ENCODE results near the gene DDX59.

DDX59 gene

GRCh38 chr1:200628223-200628881 is 41.4 kb downstream of the DDX59 start:
- peak; percentile 67 for DNase-seq

- no peak for DNase-seq
Measured at GRCh38 chr1:200627575-200628222, 42.0 kb downstream of the DDX59 start.

- no peak for DNase-seq
Measured at GRCh38 chr1:200626853-200627534, 42.7 kb downstream of the DDX59 start.

GRCh38 chr1:200625381-200625824 is 44.3 kb downstream of the DDX59 start:
- no peak for DNase-seq

GRCh38 chr1:200624679-200625335 is 44.9 kb downstream of the DDX59 start:
- no peak for DNase-seq

- DNase-seq: peak; percentile 93
Measured at GRCh38 chr1:200620273-200621131, 49.2 kb downstream of the DDX59 start, which contains the start of gene KIF14. KIF14 (minus strand) TSS chr1:200620751; CDS start chr1:200618723, 2,028 bp downstream.

- DNase-seq: no peak
Measured at GRCh38 chr1:200619894-200620272, 49.8 kb downstream of the DDX59 start.

- no peak for DNase-seq
Measured at GRCh38 chr1:200610846-200611245, 58.9 kb downstream of the DDX59 start.

- DNase-seq: no peak
Measured at GRCh38 chr1:200602632-200603031, 67.1 kb downstream of the DDX59 start.
